ENCODE measurements around the gene MVB12A.

MVB12A gene

GRCh38 chr19:17419621-17420474, at the start of gene MVB12A:
TSS of gene MVB12A (plus strand) at chr19:17420047. CDS start at chr19:17420136, 89 bp downstream.
- peak; percentile 96 for DNase-seq (ENCODE audit: insufficient read length, low spot score)
- peak; percentile 97 for FAIRE-seq

GRCh38 chr19:17376935-17377600, 42.8 kb upstream of the MVB12A start, which contains the start of gene PLVAP:
TSS of gene PLVAP (minus strand) at chr19:17377342. CDS start at chr19:17377288, 54 bp downstream.
- FAIRE-seq (no peak), DNase-seq (ENCODE audit: insufficient read length, low spot score) (no peak)

- no peak for FAIRE-seq
- no peak for DNase-seq (ENCODE audit: insufficient read length, low spot score)
Measured at GRCh38 chr19:17378271-17378670, 41.6 kb upstream of the MVB12A start.

GRCh38 chr19:17379221-17379631, 40.6 kb upstream of the MVB12A start:
- DNase-seq (ENCODE audit: insufficient read length, low spot score) (no peak), FAIRE-seq (no peak)

GRCh38 chr19:17380426-17381138, 39.3 kb upstream of the MVB12A start:
- no peak for DNase-seq (ENCODE audit: insufficient read length, low spot score)
- FAIRE-seq = no peak

GRCh38 chr19:17385878-17386611, 33.8 kb upstream of the MVB12A start:
- peak; percentile 57 for DNase-seq (ENCODE audit: insufficient read length, low spot score)
- peak; percentile 44 for FAIRE-seq

- FAIRE-seq (no peak), DNase-seq (ENCODE audit: insufficient read length, low spot score) (no peak)
Measured at GRCh38 chr19:17389288-17389687, 30.6 kb upstream of the MVB12A start.

- DNase-seq (ENCODE audit: insufficient read length, low spot score) (no peak), FAIRE-seq (no peak)
Measured at GRCh38 chr19:17389957-17390664, 29.7 kb upstream of the MVB12A start.

GRCh38 chr19:17390665-17391370, 29.0 kb upstream of the MVB12A start:
- FAIRE-seq (no peak), DNase-seq (ENCODE audit: insufficient read length, low spot score) (peak; percentile 97)

- FAIRE-seq (peak; percentile 90), DNase-seq (ENCODE audit: insufficient read length, low spot score) (no peak)
Measured at GRCh38 chr19:17391371-17392151, 28.3 kb upstream of the MVB12A start.

- DNase-seq (ENCODE audit: insufficient read length, low spot score) (no peak), FAIRE-seq (no peak)
Measured at GRCh38 chr19:17393002-17393401, 26.8 kb upstream of the MVB12A start.

- FAIRE-seq (no peak), DNase-seq (ENCODE audit: insufficient read length, low spot score) (no peak)
Measured at GRCh38 chr19:17393914-17394313, 25.9 kb upstream of the MVB12A start, which contains the start of gene CCDC194. TSS of gene CCDC194 (minus strand) at chr19:17394196. CDS start at chr19:17394158, 38 bp downstream.

GRCh38 chr19:17394891-17395415, 24.9 kb upstream of the MVB12A start:
- FAIRE-seq = peak; percentile 81

GRCh38 chr19:17398902-17399527, 20.8 kb upstream of the MVB12A start:
- DNase-seq (ENCODE audit: insufficient read length, low spot score) = no peak
- FAIRE-seq = no peak

More at GRCh38 chr19:17394891-17395415, 24.9 kb upstream of the MVB12A start:
- DNase-seq (ENCODE audit: insufficient read length, low spot score) = peak; percentile 72

GRCh38 chr19:17401628-17402027, 18.2 kb upstream of the MVB12A start:
- DNase-seq (ENCODE audit: insufficient read length, low spot score) = no peak
- no peak for FAIRE-seq

GRCh38 chr19:17402982-17403855, 16.6 kb upstream of the MVB12A start:
- FAIRE-seq (no peak), DNase-seq (ENCODE audit: insufficient read length, low spot score) (no peak)

- DNase-seq (ENCODE audit: insufficient read length, low spot score) (no peak), FAIRE-seq (no peak)
Measured at GRCh38 chr19:17404015-17404414, 15.8 kb upstream of the MVB12A start.

All from GM19239 (cell line).